CD4-positive, alpha-beta T cell (primary cell): ENCODE data around the gene KPTN. TPM values are rescaled to one million over a fixed set of nuclear protein-coding genes. Genes with fewer than 3 reads are reported as not detected.

Experiments used
- ATAC-seq: fragments of 200-7000 bp; cut with Tn5 transposase; one replicate; pipeline ENCODE4 v1.10.0; 2022; ENCODE audit warnings: mild to moderate bottlenecking; ENCODE audit not compliant: poor library complexity
- CTCF ChIA-PET: fragments of 350-600 bp; sonication (Branson Sonifier 250); formaldehyde crosslinking; loops from one replicate; lab custom pipeline; 2021; ENCODE audit warnings: antibody characterized with exemption, inconsistent platforms; lab: Charles Lee
- POLR2A ChIA-PET: fragments of 350-600 bp; sonication (Branson Sonifier 250); formaldehyde crosslinking; loops from one replicate; lab custom pipeline; 2021; ENCODE audit warnings: antibody characterized with exemption, inconsistent platforms; lab: Charles Lee
- DNase-seq, 14 experiments: peaks; one replicate each; pipeline ENCODE4 v3.0.0-alpha.2; 2013 to 2020; ENCODE audit warnings: mixed read lengths in 2 of 14
- H3K27ac ChIP-seq, 2 donors: one replicate each; pipeline versions ENCODE4 v1.5.1 to v1.7.0; 2013; ENCODE audit warnings: low read length in 2 of 2, low read depth in 1 of 2, mild to moderate bottlenecking in 1 of 2
- H3K27me3 ChIP-seq, 2 experiments: 1 replicate in 1 of 2; 2 replicates in 1 of 2; pipeline versions ENCODE4 v1.6.1 to v1.7.0; 2013; ENCODE audit warnings: low read length in 2 of 2, control low read depth in 1 of 2, mild to moderate bottlenecking in 1 of 2, moderate library complexity in 1 of 2; ENCODE audit not compliant: insufficient read depth in 2 of 2, control insufficient read depth in 1 of 2
- H3K36me3 ChIP-seq: one replicate; pipeline ENCODE4 v1.6.1; 2013; ENCODE audit warnings: low read length, control low read depth; ENCODE audit not compliant: insufficient read depth
- H3K4me1 ChIP-seq: one replicate; pipeline ENCODE4 v1.6.1; 2013; ENCODE audit warnings: low read length, control low read depth; ENCODE audit not compliant: insufficient read depth
- H3K4me3 ChIP-seq: one replicate; pipeline ENCODE4 v1.5.1; 2013; ENCODE audit warnings: mild to moderate bottlenecking, low read length, moderate library complexity
- H3K9me3 ChIP-seq, 2 experiments: 1 replicate in 1 of 2; 2 replicates in 1 of 2; pipeline versions ENCODE4 v1.6.1 to v1.7.0; 2013; ENCODE audit warnings: low read length in 2 of 2, mild to moderate bottlenecking in 2 of 2, control low read depth in 1 of 2, moderate library complexity in 1 of 2; ENCODE audit not compliant: control insufficient read depth in 1 of 2, insufficient read depth in 1 of 2
- H3K27ac Mint-ChIP-seq: one replicate; pipeline ENCODE4 v1.8.0; 2020; ENCODE audit warnings: mixed read lengths
- H3K27me3 Mint-ChIP-seq: one replicate; pipeline ENCODE4 v1.8.0; 2021; ENCODE audit warnings: mixed read lengths
- H3K36me3 Mint-ChIP-seq: one replicate; pipeline ENCODE4 v1.8.0; 2021; ENCODE audit warnings: low read depth, mixed read lengths
- H3K4me1 Mint-ChIP-seq: one replicate; pipeline ENCODE4 v1.8.0; 2021; ENCODE audit warnings: low read depth, mixed read lengths
- H3K4me3 Mint-ChIP-seq: one replicate; pipeline ENCODE4 v1.8.0; 2020; ENCODE audit warnings: mild to moderate bottlenecking, mixed read lengths
- H3K9me3 Mint-ChIP-seq: one replicate; pipeline ENCODE4 v1.8.0; 2020; ENCODE audit warnings: mixed read lengths
- intact Hi-C, 2 experiments: fragments of 100-400 bp; cut with DNase I in 1 of 2; cut with micrococcal nuclease in 1 of 2; formaldehyde crosslinking; loops; one replicate each; pipeline versions ENCODE4 v1.15.1 to v1.9.0; 2023 to 2025; cut with DNase I, micrococcal nuclease
- total RNA-seq, 174 experiments: library from RNA in 2 of 174; stranded (reverse) in 2 of 174; gene quantifications; one replicate each; pipeline ENCODE4 v1.2.3 and lab custom pipeline; 2021 to 2026
- TF ChIP-seq, protein P1 (sequence below): fragments of 200-600 bp; IDR thresholded peaks from one replicate; pipeline ENCODE4 v1.8.0; 2022; ENCODE audit warnings: antibody characterized with exemption, mild to moderate bottlenecking

Gene KPTN
- total RNA-seq, 2 experiments from 2014 or later = 3.6 to 4.5 TPM

DNA sequence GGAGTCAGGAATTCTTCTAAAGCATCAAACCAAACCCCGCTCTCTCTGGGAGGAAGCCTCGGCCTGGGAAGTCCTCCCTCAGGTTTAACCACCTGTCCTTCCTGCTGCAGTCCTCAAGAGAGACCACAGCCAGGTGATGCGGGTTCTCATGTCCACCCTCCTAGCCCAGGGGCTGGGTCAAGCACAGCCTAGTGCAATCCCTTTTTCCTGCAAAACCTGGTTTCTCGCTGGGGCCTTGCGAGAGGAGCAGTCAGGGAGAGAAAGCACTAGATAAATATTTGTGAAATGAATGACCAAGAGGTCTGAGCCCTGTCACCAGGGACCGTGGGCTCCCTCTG is 14.7 kb downstream of the KPTN start:
- peaks cover 54 to 58% of the 10 kb centered on the region in 2 experiments for H3K27me3 ChIP-seq
- peaks cover 74% of the 10 kb centered on the region for H3K27me3 Mint-ChIP-seq
- intact Hi-C loops = loop anchor here in 1 of 2 experiments (2.0 kb wide), 1 partner anchor 13 kb away; no protein-coding TSS in a partner anchor
- no peak overlapping the region for H3K27ac Mint-ChIP-seq
- ChIA-PET CTCF (no interaction called here), POLR2A (no interaction called here)
- no peak overlapping the region for H3K27ac ChIP-seq
- H3K9me3 ChIP-seq = peaks cover 0 to 37% of the 10 kb centered on the region in 2 experiments
- TF ChIP-seq, protein P1, sequence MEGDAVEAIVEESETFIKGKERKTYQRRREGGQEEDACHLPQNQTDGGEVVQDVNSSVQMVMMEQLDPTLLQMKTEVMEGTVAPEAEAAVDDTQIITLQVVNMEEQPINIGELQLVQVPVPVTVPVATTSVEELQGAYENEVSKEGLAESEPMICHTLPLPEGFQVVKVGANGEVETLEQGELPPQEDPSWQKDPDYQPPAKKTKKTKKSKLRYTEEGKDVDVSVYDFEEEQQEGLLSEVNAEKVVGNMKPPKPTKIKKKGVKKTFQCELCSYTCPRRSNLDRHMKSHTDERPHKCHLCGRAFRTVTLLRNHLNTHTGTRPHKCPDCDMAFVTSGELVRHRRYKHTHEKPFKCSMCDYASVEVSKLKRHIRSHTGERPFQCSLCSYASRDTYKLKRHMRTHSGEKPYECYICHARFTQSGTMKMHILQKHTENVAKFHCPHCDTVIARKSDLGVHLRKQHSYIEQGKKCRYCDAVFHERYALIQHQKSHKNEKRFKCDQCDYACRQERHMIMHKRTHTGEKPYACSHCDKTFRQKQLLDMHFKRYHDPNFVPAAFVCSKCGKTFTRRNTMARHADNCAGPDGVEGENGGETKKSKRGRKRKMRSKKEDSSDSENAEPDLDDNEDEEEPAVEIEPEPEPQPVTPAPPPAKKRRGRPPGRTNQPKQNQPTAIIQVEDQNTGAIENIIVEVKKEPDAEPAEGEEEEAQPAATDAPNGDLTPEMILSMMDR = no peak
- H3K4me1 ChIP-seq = peaks cover 13% of the 10 kb centered on the region
- DNase-seq (no peak), ATAC-seq (no peak)
- H3K4me3 Mint-ChIP-seq = no peak overlapping the region
- H3K9me3 Mint-ChIP-seq = no peaks in the 10 kb centered on the region
- peaks cover 17% of the 10 kb centered on the region for H3K4me1 Mint-ChIP-seq
- H3K36me3 ChIP-seq = no peaks in the 10 kb centered on the region
- H3K4me3 ChIP-seq = no peak overlapping the region
- no peaks in the 10 kb centered on the region for H3K36me3 Mint-ChIP-seq

DNA sequence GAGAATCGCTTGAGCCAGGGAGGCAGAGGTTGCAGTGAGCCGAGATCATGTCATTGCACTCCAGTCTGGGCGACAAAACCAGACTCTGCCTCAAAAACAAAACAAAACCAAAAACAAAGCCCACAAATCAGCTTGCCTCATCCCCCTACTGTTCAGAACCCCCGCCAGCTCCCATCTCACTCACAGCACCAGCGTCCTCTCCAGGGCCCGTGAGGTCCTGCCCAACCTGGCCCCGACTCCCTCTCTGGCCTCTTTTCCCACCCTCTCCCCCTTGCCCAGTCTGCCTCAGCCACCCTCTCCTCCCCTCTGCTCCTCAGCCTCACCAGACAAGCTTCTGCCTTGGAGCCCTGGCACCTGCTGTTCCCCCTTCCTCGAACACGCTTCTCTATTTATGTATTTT is 16.1 kb downstream of the KPTN start:
- TF ChIP-seq, protein P1 = no peak
- no peak overlapping the region for H3K4me3 Mint-ChIP-seq
- H3K9me3 Mint-ChIP-seq = no peaks in the 10 kb centered on the region
- intact Hi-C loops = loop anchor here in 1 of 2 experiments (2.0 kb wide), 1 partner anchor 15 kb away; no protein-coding TSS in a partner anchor
- H3K4me3 ChIP-seq = no peak overlapping the region
- H3K9me3 ChIP-seq = peaks cover 0 to 33% of the 10 kb centered on the region in 2 experiments
- H3K27ac Mint-ChIP-seq = no peak overlapping the region
- ChIA-PET POLR2A (no interaction called here), CTCF (no interaction called here)
- H3K27ac ChIP-seq = no peak overlapping the region
- no peaks in the 10 kb centered on the region for H3K36me3 Mint-ChIP-seq
- peaks cover 17% of the 10 kb centered on the region for H3K4me1 Mint-ChIP-seq
- H3K4me1 ChIP-seq = peaks cover 13% of the 10 kb centered on the region
- DNase-seq = no peak
- H3K27me3 Mint-ChIP-seq = peaks cover 74% of the 10 kb centered on the region
- H3K27me3 ChIP-seq = peaks cover 48 to 53% of the 10 kb centered on the region in 2 experiments
- no peaks in the 10 kb centered on the region for H3K36me3 ChIP-seq
- no peak for ATAC-seq

DNA sequence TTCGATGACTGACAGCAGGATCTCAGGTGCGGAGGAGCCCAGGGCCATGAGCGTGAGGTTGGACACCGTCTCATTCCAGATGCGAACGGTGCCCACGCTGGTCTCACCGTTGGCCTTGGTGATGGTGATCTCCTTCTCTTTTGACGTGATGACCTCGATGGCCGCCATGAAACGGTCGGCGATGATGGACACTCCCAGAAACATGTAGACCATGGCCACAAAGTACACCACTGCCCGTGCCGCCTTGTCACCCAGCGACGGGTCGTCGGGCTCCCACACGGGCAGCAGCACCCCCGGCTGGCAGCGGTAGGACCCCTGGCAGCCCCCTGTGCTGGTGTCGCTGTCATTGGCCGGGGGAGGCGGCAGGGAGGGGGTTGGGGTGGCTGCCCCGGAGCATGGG is 18.1 kb downstream of the KPTN start:
- peaks cover 34 to 41% of the 10 kb centered on the region in 2 experiments for H3K27me3 ChIP-seq
- TF ChIP-seq, protein P1 = no peak
- Mint-ChIP-seq H3K9me3 (no peaks in the 10 kb centered on the region), H3K27me3 (peaks cover 68% of the 10 kb centered on the region), H3K4me1 (peaks cover 7% of the 10 kb centered on the region), H3K36me3 (no peaks in the 10 kb centered on the region), H3K27ac (no peak overlapping the region), H3K4me3 (no peak overlapping the region)
- ATAC-seq (no peak), DNase-seq (no peak)
- intact Hi-C loops = no loop called here
- CTCF ChIA-PET = no interaction called here
- H3K4me3 ChIP-seq = no peak overlapping the region
- no peaks in the 10 kb centered on the region for H3K36me3 ChIP-seq
- H3K27ac ChIP-seq = no peak overlapping the region
- POLR2A ChIA-PET = no interaction called here
- H3K9me3 ChIP-seq = peaks cover 0 to 22% of the 10 kb centered on the region in 2 experiments
- no peaks in the 10 kb centered on the region for H3K4me1 ChIP-seq
